ENCODE measurements around the gene DAPK2.
"Not testable (repeated sequence)": the region's sequence is repeated elsewhere in the genome, so short reads cannot be mapped to it uniquely, and the experiment has no call there.

Gene DAPK2

GRCh38 chr15:63970621-63971426 is 75.5 kb downstream of the DAPK2 start:
- TF ChIP-seq MYC (IDR thresholded peaks at IDR 0.05; ENCODE audit: low read depth, low read length) (no peak), MAX (IDR thresholded peaks at IDR 0.05; ENCODE audit: low read depth, low read length) (no peak)
- H3K4me3 ChIP-seq (ENCODE audit: low read depth, low read length): no peak overlapping the region
- no peak for DNase-seq (ENCODE audit: low read depth)

- H3K4me3 ChIP-seq (ENCODE audit: low read depth, low read length): no peak overlapping the region
- no peak for DNase-seq (ENCODE audit: low read depth)
- TF ChIP-seq MYC (IDR thresholded peaks at IDR 0.05; ENCODE audit: low read depth, low read length) (no peak), CTCF (IDR thresholded peaks at IDR 0.05; ENCODE audit: low read depth, low read length) (no peak), MAX (IDR thresholded peaks at IDR 0.05; ENCODE audit: low read depth, low read length) (no peak), POLR2A (IDR thresholded peaks at IDR 0.05; ENCODE audit: extremely low read depth, insufficient read length) (no peak)
These were observed 76.4 kb downstream of the DAPK2 start for GRCh38 chr15:63969652-63970421.

GRCh38 chr15:63968700-63969099 is 77.6 kb downstream of the DAPK2 start:
- no peak for DNase-seq (ENCODE audit: low read depth)
- TF ChIP-seq MYC (IDR thresholded peaks at IDR 0.05; ENCODE audit: low read depth, low read length) (no peak), CTCF (IDR thresholded peaks at IDR 0.05; ENCODE audit: low read depth, low read length) (no peak)
- no peak overlapping the region for H3K4me3 ChIP-seq (ENCODE audit: low read depth, low read length)

GRCh38 chr15:63968122-63968524 is 78.2 kb downstream of the DAPK2 start:
- DNase-seq (ENCODE audit: low read depth): no peak
- H3K4me3 ChIP-seq (ENCODE audit: low read depth, low read length): no peak overlapping the region
- no peak for TF ChIP-seq POLR2A (IDR thresholded peaks at IDR 0.05; ENCODE audit: extremely low read depth, insufficient read length)
- no peak for TF ChIP-seq MAX (IDR thresholded peaks at IDR 0.05; ENCODE audit: low read depth, low read length)
- no peak for TF ChIP-seq CTCF (IDR thresholded peaks at IDR 0.05; ENCODE audit: low read depth, low read length)
- no peak for TF ChIP-seq MYC (IDR thresholded peaks at IDR 0.05; ENCODE audit: low read depth, low read length)

- H3K4me3 ChIP-seq (ENCODE audit: low read depth, low read length): no peak overlapping the region
- DNase-seq (ENCODE audit: low read depth): no peak
- no peak for TF ChIP-seq CTCF (IDR thresholded peaks at IDR 0.05; ENCODE audit: low read depth, low read length)
- TF ChIP-seq POLR2A (IDR thresholded peaks at IDR 0.05; ENCODE audit: extremely low read depth, insufficient read length): no peak
- no peak for TF ChIP-seq MYC (IDR thresholded peaks at IDR 0.05; ENCODE audit: low read depth, low read length)
- TF ChIP-seq MAX (IDR thresholded peaks at IDR 0.05; ENCODE audit: low read depth, low read length): no peak
These were observed 78.7 kb downstream of the DAPK2 start for GRCh38 chr15:63967616-63968015.

GRCh38 chr15:63962947-63963721 is 83.2 kb downstream of the DAPK2 start:
- not testable (repeated sequence) for DNase-seq (ENCODE audit: low read depth)

More at GRCh38 chr15:63962947-63963721, 83.2 kb downstream of the DAPK2 start:
- not testable (repeated sequence) for H3K4me3 ChIP-seq (ENCODE audit: low read depth, low read length)
